Measurements from ENCODE around the gene SLC39A5. TPM values are rescaled to one million over a fixed set of nuclear protein-coding genes. Genes with fewer than 3 reads are reported as not detected.

The SLC39A5 gene, protein sequence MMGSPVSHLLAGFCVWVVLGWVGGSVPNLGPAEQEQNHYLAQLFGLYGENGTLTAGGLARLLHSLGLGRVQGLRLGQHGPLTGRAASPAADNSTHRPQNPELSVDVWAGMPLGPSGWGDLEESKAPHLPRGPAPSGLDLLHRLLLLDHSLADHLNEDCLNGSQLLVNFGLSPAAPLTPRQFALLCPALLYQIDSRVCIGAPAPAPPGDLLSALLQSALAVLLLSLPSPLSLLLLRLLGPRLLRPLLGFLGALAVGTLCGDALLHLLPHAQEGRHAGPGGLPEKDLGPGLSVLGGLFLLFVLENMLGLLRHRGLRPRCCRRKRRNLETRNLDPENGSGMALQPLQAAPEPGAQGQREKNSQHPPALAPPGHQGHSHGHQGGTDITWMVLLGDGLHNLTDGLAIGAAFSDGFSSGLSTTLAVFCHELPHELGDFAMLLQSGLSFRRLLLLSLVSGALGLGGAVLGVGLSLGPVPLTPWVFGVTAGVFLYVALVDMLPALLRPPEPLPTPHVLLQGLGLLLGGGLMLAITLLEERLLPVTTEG
- polyA plus RNA-seq (2012; rRNA removed) = 0.12 TPM in 1 of 2 replicates, not detected in the other
- polyA plus RNA-seq (2012; cell fraction: cytosol; rRNA removed) = not detected in 2 replicates
- polyA plus RNA-seq (2012; cell fraction: nucleus; rRNA removed) = 0.59 and 0.77 TPM in 2 replicates

DNA sequence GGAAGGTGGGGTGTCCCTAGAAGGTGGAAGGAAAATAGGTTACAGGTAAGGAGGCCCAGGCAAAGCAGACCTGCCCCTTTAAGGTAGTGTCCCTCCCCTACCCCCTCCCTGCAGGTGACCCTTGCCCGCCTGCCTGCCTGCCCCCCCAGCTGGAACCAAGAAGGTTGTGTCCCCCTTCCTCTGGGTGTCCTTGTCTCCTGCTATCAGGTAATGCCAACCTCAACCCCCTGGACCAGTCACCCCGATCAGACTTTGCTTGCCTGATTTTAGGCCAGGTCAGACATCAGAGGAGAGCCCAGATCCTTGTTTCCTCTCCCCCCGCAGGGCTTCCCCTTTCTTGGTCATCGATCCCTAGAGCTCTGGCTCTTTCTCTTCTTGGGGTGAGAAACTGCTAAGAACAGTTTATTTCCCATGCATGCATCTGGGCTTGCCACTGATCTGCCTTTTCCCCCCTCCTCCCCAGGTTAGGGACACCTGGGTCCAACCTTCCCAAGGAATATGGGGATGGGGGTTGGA, at the start of gene SLC39A5:
Gene SLC39A5 (plus strand): TSS at position 136 of the 516 bp plus-strand sequence. CDS start 1,224 bp downstream, outside the sequence.
- no peaks in the 10 kb centered on the region for H3K36me3 ChIP-seq (replicated peaks in 1 of 2; ENCODE audit: control insufficient read depth in 1 of 2, insufficient read depth in 2 of 2, low read length in 1 of 2)
- POLR2A ChIA-PET = no interaction called here
- CTCF ChIA-PET = interaction anchor here (1.3 to 1.7 kb wide), 2 partner anchors 28 to 41 kb away, joined by 6 read pairs; partner anchors contain the start of genes ANKRD52 and SMARCC2
- H3K79me2 ChIP-seq (ENCODE audit: insufficient read depth) = no peaks in the 10 kb centered on the region
- H3K9me3 ChIP-seq = no peaks in the 10 kb centered on the region
- TF ChIP-seq, protein P1, sequence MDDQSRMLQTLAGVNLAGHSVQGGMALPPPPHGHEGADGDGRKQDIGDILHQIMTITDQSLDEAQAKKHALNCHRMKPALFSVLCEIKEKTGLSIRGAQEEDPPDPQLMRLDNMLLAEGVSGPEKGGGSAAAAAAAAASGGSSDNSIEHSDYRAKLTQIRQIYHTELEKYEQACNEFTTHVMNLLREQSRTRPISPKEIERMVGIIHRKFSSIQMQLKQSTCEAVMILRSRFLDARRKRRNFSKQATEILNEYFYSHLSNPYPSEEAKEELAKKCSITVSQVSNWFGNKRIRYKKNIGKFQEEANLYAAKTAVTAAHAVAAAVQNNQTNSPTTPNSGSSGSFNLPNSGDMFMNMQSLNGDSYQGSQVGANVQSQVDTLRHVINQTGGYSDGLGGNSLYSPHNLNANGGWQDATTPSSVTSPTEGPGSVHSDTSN (IDR thresholded peaks at IDR 0.05) = no peak
- no peak for TF ChIP-seq FOSL2 (IDR thresholded peaks at IDR 0.05; ENCODE audit: borderline replicate concordance, low read depth)
- TF ChIP-seq SIN3A (IDR thresholded peaks at IDR 0.05; ENCODE audit: borderline replicate concordance, low read depth, low read length) = no peak
- TF ChIP-seq ELF1 (IDR thresholded peaks at IDR 0.05) = no peak
- TF ChIP-seq MXI1 (IDR thresholded peaks at IDR 0.05; ENCODE audit: low read depth, low read length) = no peak
- TF ChIP-seq POLR2AphosphoS5 (IDR thresholded peaks at IDR 0.05; ENCODE audit: low read depth, low read length) = no peak
- TF ChIP-seq EP300 (IDR thresholded peaks at IDR 0.05; ENCODE audit: borderline replicate concordance in 1 of 2, low read depth in 1 of 2, low read length in 1 of 2) = no peak
- no peak for TF ChIP-seq YY1 (IDR thresholded peaks at IDR 0.05; ENCODE audit: low read depth)
- no peak for TF ChIP-seq TEAD4 (IDR thresholded peaks at IDR 0.05; ENCODE audit: borderline replicate concordance, insufficient read depth)
- TF ChIP-seq GABPA (IDR thresholded peaks at IDR 0.05; ENCODE audit: low read depth) = no peak
- TF ChIP-seq NFIC (IDR thresholded peaks at IDR 0.05; ENCODE audit: borderline replicate concordance) = no peak
- no peak for TF ChIP-seq MEF2A (IDR thresholded peaks at IDR 0.05; ENCODE audit: borderline replicate concordance, low read depth)
- TF ChIP-seq GATA2 (CRISPR knock-in tag; IDR thresholded peaks at IDR 0.05) = no peak
- no peak for TF ChIP-seq USF2 (IDR thresholded peaks at IDR 0.05; ENCODE audit: borderline replicate concordance, low read depth, low read length)
- TF ChIP-seq, protein P2, sequence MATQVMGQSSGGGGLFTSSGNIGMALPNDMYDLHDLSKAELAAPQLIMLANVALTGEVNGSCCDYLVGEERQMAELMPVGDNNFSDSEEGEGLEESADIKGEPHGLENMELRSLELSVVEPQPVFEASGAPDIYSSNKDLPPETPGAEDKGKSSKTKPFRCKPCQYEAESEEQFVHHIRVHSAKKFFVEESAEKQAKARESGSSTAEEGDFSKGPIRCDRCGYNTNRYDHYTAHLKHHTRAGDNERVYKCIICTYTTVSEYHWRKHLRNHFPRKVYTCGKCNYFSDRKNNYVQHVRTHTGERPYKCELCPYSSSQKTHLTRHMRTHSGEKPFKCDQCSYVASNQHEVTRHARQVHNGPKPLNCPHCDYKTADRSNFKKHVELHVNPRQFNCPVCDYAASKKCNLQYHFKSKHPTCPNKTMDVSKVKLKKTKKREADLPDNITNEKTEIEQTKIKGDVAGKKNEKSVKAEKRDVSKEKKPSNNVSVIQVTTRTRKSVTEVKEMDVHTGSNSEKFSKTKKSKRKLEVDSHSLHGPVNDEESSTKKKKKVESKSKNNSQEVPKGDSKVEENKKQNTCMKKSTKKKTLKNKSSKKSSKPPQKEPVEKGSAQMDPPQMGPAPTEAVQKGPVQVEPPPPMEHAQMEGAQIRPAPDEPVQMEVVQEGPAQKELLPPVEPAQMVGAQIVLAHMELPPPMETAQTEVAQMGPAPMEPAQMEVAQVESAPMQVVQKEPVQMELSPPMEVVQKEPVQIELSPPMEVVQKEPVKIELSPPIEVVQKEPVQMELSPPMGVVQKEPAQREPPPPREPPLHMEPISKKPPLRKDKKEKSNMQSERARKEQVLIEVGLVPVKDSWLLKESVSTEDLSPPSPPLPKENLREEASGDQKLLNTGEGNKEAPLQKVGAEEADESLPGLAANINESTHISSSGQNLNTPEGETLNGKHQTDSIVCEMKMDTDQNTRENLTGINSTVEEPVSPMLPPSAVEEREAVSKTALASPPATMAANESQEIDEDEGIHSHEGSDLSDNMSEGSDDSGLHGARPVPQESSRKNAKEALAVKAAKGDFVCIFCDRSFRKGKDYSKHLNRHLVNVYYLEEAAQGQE (IDR thresholded peaks at IDR 0.05; ENCODE audit: low read depth, low read length) = no peak
- no peak within 1 kb of the TSS for H2AFZ ChIP-seq (ENCODE audit: low read depth)
- H3K9ac ChIP-seq = no peak within 1 kb of the TSS
- H3K9me2 ChIP-seq = no peaks in the 10 kb centered on the region
- no peak within 1 kb of the TSS for H3K4me2 ChIP-seq
- H3K4me1 ChIP-seq (ENCODE audit: control insufficient read depth in 1 of 2, insufficient read depth in 2 of 2, low read depth in 1 of 2, low read length in 1 of 2) = peaks cover 3 to 9% of the 10 kb centered on the region in 2 experiments; a peak in 1 of 4 replicates
- no peak within 1 kb of the TSS for H3K4me3 ChIP-seq (ENCODE audit: low read depth in 2 of 2, low read length in 1 of 2)
- 83% methylated on average over 4 of the region's 4 CpGs for WGBS (ENCODE audit: low lambda C conversion rate)
- peaks cover 13% of the 10 kb centered on the region for H3F3A ChIP-seq (replicated peaks; ENCODE audit: insufficient read depth)
- no peak within 1 kb of the TSS for H3K27ac ChIP-seq (ENCODE audit: low read depth in 2 of 2, low read length in 1 of 2)
- no peaks in the 10 kb centered on the region for H4K20me1 ChIP-seq (ENCODE audit: insufficient read depth)
- no peaks in the 10 kb centered on the region for H3K27me3 ChIP-seq (ENCODE audit: insufficient read depth)
- no peak for DNase-seq
